ENCODE data around the gene KATNAL2.

DNA sequence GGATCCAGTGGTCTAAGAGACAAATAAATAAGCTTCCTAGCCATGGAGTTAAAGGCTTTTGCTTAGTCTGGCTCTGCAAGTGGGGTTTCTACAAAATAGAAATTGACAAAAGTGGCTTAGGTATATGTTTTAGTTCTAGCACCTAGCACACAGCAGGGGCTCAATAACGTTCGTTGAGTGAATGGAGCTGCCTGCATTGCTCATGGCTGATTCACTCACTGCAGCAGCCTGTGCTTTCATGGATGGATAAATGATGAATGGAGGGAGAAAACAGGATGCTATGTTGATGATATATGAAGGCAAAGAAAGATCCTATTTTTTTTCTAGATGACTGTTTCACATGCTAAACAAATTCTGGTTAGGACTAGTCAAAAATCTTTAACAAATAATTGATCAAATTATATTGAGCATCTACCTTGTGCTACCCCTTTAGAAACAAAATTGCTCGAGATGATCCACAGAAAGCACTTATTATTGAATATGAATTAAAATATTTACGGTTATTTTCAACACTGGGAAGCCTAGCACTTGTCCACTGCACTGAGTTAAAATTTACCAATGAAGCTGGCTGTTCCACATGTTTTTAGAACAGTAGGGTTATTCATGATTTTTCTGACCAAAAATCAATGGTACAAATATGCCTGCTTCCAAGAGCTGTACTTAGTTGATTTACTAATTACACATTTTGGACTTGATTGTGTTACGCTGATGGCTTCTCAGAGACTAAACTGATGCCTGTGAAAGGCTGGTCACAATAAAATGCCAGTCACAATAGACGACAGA is 193.3 kb downstream of the KATNAL2 start:
- TF ChIP-seq, protein P1, sequence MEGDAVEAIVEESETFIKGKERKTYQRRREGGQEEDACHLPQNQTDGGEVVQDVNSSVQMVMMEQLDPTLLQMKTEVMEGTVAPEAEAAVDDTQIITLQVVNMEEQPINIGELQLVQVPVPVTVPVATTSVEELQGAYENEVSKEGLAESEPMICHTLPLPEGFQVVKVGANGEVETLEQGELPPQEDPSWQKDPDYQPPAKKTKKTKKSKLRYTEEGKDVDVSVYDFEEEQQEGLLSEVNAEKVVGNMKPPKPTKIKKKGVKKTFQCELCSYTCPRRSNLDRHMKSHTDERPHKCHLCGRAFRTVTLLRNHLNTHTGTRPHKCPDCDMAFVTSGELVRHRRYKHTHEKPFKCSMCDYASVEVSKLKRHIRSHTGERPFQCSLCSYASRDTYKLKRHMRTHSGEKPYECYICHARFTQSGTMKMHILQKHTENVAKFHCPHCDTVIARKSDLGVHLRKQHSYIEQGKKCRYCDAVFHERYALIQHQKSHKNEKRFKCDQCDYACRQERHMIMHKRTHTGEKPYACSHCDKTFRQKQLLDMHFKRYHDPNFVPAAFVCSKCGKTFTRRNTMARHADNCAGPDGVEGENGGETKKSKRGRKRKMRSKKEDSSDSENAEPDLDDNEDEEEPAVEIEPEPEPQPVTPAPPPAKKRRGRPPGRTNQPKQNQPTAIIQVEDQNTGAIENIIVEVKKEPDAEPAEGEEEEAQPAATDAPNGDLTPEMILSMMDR (IDR thresholded peaks at IDR 0.05): no peak
- TF ChIP-seq POLR2AphosphoS5 (IDR thresholded peaks at IDR 0.05; ENCODE audit: insufficient read depth in 1 of 2, low read depth in 1 of 2) (no peak), POLR2A (IDR thresholded peaks at IDR 0.05) (no peak)
